Measurements from ENCODE around the gene DUOXA2.

Gene DUOXA2

DNA sequence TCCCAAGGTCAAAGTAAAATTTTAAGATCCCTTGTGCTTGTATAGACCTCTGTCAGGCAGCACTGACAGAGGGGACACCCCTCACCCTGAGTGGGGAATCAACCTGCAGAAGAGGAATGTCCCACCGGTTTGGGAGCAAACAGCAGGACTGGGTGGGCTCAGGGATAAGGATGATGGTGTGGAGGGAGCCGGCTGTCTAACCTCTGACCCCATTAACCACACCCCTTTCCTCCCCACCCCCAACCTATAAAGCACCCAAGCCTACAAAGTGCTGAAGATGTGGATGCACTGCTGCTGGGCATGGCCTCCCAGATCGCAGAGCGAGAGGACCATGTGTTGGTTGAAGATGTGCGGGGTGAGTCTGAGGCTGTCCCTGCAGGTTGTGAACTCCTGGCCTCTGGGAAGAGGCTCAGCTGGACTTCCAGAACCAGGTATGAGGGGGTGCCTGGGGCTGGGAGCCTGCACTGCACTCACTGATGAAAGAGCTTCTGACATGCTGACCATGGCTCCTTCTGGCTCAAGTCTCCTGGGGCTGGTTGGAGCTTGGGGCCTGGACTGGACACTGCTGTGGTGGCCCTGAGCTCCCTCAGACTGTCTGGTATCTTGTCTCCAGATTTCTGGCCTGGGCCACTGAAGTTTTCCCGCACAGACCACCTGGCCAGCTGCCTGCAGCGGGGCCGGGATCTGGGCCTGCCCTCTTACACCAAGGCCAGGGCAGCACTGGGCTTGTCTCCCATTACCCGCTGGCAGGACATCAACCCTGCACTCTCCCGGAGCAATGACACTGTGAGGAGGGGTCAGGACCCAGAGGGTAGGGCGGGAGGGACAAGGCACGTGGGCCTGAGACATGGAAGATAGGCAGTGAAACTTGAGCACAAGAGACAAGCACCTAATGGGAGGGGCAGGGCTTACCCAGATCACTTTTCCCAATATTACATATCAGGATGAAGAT is 25.0 kb downstream of the DUOXA2 start:
- DNase-seq: no peak

DNA sequence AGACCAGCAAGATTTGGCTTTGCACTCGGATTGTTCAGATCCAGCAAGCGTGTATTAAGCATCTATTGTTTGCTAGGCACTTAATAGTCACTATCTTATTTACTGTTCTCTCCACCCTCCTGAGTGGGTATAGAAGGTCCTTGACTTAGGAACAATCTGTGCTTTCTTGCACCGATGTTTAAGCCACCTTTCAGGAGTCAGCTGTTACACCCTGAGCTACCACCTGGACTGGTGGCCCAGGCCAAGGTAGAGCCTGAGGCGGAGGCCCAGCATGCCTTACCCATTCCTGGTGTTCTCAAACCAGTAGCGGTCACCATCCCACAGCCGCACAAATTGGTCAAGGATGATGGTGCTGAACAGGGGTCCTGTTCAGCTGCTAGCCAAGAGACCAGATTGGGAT is 25.6 kb downstream of the DUOXA2 start:
- DNase-seq: no peak

DNA sequence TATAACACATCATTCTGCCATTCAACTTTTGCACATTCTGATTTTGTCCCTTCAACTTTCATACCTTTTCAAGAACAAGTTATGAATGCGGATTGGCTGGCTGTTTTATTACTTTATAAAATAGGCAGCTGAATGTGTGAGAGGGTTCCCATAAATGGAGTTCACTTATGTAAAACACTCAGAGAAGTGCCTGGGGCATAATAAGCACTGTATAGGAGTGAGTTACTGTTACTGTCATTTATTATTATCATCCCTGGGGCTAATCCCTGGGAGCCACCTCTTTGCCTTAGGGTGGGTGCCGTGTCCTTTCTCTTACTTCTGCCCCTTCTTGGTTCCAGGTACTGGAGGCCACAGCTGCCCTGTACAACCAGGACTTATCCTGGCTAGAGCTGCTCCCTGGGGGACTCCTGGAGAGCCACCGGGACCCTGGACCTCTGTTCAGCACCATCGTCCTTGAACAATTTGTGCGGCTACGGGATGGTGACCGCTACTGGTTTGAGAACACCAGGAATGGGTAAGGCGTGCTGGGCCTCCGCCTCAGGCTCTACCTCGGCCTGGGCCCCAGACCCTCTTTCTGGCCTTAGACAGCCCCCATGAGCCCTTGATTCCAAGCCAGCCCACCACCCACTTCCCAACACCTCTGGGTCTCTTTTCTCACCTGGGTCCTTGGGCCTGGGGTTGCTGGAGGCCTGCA is 26.6 kb downstream of the DUOXA2 start:
- no peak for DNase-seq

- no peak for DNase-seq
Observed at GRCh38 chr15:45141386-45141785, 27.3 kb downstream of the DUOXA2 start.

DNA sequence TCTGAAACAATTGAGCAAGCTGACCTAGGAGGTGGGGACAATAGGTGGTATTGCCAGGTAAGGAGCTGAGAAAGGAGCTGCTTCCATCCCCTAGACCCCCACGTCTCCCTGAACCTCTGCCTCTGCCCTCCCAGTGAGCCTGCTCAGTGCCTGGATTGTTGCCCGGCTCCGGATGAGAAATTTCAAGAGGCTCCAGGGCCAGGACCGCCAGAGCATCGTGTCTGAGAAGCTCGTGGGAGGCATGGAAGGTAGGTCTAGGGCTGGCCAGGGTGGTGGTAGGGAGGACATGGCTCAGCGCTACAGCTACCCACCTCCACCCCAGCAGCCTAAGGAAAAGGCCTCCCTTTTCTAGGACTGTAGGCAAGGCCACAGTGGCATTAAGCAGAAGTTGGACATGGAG is 28.9 kb downstream of the DUOXA2 start:
- no peak for DNase-seq

DNA sequence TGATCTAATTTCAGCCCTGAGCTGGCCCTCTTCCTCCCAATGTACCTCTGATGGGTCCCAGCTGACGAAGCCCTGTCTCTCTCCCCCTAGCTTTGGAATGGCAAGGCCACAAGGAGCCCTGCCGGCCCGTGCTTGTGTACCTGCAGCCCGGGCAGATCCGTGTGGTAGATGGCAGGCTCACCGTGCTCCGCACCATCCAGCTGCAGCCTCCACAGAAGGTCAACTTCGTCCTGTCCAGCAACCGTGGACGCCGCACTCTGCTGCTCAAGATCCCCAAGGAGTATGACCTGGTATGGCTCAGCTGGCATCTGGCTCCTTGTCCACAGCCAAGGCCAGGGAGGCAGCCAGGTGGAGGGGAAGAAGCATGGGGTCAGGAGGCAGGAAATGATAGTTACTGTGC is 29.8 kb downstream of the DUOXA2 start:
- no peak for DNase-seq

- DNase-seq: no peak
Observed at GRCh38 chr15:45144775-45145174, 30.6 kb downstream of the DUOXA2 start.

GRCh38 chr15:45146405-45146804 is 32.3 kb downstream of the DUOXA2 start:
- peak; percentile 19 to 54 (median 44) for DNase-seq

- DNase-seq: no peak
Observed at GRCh38 chr15:45147606-45148005, 33.5 kb downstream of the DUOXA2 start.

DNA sequence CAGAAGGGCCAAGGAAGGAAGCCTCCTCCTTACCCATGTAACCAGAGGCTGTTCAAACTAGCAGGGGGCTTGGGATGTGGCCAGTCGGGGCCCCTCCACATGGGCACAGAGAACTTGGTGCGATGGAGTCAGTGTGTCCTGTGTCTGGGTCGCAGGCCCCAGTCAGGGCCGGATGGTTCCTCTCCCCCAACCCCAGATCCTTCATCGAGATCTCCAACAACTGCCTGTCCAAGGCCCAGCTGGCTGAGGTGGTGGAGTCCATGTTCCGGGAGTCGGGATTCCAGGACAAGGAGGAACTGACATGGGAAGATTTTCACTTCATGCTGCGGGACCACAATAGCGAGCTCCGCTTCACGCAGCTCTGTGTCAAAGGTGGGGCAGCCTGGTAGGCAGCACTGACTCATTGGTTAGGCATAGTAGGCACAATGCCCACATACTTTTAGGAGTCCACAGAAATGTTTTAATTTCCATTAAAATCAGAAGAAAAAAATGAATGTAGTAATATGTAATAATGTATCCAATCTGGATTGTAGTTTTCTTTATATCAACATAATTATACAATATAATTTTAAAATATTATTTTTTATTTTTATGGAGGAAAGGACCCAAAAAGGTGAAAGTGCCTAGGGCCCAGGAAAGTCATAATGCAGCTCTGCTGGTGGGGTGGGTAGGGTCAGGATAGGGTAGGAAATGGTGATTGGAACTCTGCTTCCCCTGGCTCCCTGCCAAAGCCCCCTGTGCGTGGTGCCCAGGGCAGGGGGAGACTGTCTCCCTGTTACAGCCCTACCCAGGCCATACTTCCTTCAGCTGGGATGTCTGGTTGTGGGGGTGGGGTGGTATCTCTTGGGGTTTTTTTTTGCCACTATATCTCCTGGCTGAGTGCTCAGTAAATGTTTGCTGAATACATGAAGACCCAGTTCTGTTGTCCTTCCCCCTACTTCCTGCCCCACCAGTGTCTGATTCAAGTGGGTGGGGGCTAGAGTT is 34.2 kb downstream of the DUOXA2 start:
- no peak for DNase-seq

- no peak for DNase-seq
Observed at GRCh38 chr15:45149060-45149459, 34.9 kb downstream of the DUOXA2 start.

- no peak for DNase-seq
Observed at GRCh38 chr15:45150481-45150880, 36.4 kb downstream of the DUOXA2 start.

- no peak for DNase-seq
Observed at GRCh38 chr15:45150997-45151396, 36.9 kb downstream of the DUOXA2 start.

- DNase-seq: no peak
Observed at GRCh38 chr15:45151998-45152828, 38.1 kb downstream of the DUOXA2 start.

DNA sequence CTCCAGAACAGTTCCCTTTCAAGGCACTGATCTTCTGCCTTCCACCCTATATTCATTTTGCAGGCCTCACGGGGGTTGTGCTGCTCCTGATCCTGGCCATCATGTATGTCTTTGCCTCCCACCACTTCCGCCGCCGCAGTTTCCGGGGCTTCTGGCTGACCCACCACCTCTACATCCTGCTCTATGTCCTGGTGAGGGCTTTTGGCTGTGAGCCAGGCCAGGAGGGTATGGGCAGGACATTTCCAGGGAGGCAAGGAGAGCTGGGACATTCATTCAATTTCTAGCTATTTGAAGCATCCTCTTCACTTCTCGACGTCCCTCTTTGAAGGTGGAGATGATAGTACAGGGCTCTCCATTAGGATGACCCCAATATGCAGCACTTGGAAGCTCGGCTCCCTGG is 41.6 kb downstream of the DUOXA2 start:
- no peak for DNase-seq

- DNase-seq: no peak
Observed at GRCh38 chr15:45156744-45157455, 42.8 kb downstream of the DUOXA2 start.

GRCh38 chr15:45157974-45158373 is 43.8 kb downstream of the DUOXA2 start:
- DNase-seq: peak in 3 of 4 experiments; percentile 7 to 25 (median 21)

- no peak for DNase-seq
Observed at GRCh38 chr15:45161666-45162065, 47.5 kb downstream of the DUOXA2 start.

- DNase-seq: peak; percentile 75 to 89 (median 86)
Observed at GRCh38 chr15:45162771-45163507, 48.8 kb downstream of the DUOXA2 start.

GRCh38 chr15:45163508-45163856 is 49.4 kb downstream of the DUOXA2 start:
- DNase-seq: no peak
